HG03521 (cell line): ENCODE measurements around the gene AGPAT2.

ENCODE experiments used
- ATAC-seq: cut with Tn5 transposase; IDR thresholded peaks from one replicate; pipeline ENCODE4 v1.9.1; 2021; ENCODE audit warnings: mild to moderate bottlenecking, moderate library complexity; ENCODE audit not compliant: unreplicated experiment

AGPAT2 gene

GRCh38 chr9:136703276-136703860, 16.1 kb upstream of the AGPAT2 start:
- no peak for ATAC-seq

- no peak for ATAC-seq
Measured at GRCh38 chr9:136701668-136702053, 14.4 kb upstream of the AGPAT2 start.

- ATAC-seq: no peak
Measured at GRCh38 chr9:136700959-136701667, 13.9 kb upstream of the AGPAT2 start.

DNA sequence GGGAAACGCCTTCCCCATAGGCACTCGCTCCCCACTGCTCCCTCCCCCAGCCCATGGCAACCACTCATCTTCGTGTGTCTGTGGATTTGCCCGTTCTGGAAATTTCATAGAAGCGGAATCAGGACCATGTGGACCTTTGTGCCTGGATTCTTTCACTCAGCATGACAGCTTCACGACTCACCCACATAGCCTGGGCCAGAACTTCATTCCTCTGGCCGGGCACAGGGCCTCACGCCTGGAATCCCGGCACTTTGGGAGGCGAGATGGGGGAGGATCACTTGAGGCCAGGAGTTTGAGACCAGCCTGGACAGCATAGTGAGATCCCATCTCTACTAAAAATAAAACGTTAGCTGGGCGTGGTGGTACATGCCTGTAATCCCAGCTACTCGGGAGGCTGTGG, 13.0 kb upstream of the AGPAT2 start:
- no peak for ATAC-seq

- ATAC-seq: no peak
Measured at GRCh38 chr9:136698635-136699246, 11.5 kb upstream of the AGPAT2 start.

DNA sequence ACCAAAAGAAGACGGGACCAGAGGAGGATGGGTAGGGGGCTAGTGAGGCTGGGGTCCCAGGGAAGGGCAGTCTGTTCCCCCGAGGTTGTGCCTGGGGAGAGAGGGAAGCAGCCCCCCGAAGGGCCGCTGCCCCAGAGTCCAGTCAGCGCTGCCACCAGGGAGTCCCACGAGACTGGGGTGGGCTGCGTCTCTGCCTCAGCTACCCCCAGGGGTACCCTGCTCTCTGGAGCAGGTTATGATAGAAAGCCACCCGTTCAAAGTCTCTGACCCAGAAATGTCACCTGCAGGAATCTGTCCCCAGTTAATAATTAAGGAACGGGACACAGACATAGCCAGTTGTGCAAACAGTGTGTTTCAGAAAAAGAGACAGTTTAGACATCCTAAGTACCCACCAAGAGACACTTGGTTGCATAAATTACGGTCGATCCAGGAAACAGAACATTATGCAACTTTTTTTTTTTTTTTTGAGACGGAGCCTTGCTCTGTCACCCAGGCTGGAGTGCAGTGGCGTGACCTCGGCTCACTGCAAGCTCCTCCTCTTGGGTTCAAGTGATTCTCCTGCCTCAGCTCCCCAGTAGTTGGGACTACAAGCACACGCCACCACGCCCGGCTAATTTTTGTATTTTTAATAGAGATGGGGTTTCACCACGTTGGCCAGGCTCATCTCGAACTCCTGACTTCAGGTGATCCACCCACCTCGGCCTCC, 10.7 kb upstream of the AGPAT2 start:
- no peak for ATAC-seq

GRCh38 chr9:136697146-136697820, 10.0 kb upstream of the AGPAT2 start:
- ATAC-seq: no peak

DNA sequence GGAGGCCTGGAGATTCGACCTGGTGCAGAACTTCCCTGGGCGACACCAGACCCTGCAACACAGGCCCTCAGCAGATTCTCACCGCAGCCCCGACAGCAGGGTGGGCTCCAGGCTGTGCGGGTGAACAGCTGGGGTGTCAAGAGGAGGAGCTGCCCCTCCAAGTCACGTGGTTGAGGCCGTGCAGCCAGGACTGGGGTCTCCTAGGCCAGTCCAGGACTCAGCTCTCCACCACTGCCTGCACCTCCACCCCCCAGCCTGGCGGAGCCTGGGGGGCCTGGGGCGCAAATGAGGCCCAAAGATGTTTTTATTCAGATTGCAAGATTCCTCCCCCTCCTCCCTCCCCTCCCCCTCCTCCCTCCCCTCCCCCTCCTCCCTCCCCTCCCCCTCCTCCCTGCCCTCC, 9.2 kb upstream of the AGPAT2 start:
- ATAC-seq: no peak

- ATAC-seq: no peak
Measured at GRCh38 chr9:136695955-136696354, 8.7 kb upstream of the AGPAT2 start.

- no peak for ATAC-seq
Measured at GRCh38 chr9:136695435-136695895, 8.2 kb upstream of the AGPAT2 start.

DNA sequence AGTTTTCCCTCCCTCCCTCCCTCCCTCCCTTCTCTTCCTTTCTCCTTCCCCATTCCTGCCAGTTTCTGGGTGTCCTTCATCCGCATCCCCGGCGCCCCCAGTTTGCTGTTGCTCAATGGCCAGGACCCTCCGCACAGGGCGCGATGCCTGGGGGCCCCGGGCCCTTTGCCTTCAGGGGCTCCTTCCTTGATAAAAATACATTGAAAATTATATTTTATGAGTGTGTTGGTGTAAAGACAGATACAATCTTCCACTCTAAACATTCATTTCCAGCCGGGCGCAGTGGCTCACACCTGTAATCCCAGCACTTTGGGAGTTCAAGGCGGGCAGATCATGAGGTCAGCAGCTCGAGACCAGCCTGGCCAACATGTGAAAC, 7.6 kb upstream of the AGPAT2 start:
- no peak for ATAC-seq

DNA sequence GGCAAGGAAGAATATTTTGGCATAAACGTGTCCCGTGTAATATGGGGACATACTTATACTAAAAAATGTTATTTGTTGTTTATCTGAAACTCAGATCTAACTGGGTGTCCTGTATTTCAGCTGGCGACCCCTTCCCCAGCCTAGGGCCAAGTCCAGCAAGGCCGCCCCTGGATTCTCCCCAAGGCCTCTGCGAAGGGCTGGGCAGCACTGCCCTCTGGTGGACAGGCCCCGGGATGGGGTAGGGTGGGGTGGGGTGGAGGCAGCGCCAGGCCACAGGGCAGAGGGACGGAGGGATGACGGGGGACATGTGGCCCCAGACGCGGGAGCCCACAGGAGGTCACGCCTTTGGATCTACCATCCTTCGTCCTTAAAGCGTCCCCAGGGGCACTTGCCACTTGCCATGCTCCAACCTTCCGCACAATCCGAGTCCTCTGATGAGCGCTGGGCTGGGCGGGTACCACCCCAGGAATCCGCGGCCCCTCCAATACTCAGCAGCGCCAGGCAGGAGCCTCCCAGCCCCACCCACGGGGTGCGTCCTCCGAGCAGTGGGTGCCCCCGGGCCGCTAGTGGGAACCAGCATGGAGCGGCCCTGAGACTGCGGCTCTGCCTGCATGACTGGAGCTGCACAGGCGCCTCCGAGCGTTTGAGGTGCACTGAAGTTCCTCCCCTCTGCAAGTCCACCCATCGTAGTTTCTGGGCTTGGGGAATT, 7.1 kb upstream of the AGPAT2 start:
- no peak for ATAC-seq

DNA sequence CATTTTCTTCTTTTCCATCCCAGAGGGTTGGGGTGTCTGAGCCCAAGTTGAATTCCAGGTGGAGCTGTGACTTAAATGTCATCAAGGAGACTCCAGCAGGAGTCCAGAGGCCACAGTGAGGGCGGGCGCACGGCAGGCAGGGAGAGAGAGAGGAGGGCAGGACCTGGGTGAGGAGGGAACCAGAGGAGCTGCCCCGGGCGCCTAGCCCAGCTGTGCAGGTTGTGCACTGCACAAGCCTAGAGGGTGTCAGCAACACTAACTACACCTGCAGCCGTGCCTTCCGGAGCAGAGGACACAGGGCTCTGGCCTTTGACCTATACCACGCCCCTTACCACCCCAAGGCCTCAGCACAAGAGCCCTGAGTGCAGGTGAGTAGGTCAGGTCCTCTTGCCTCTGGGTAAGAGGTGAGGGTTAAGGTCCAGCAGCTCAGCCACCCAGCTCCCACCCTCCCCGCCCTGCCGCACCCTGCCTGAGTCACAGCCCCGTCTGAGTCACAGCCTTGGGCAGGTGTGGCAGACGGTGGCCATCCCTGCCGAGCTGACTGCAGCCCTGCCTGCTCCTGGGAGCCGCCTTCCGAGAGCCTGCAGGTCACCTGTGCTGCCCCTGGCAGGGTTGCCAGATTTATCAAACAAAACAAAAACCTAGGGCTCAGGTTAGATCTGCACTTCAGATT, 6.4 kb upstream of the AGPAT2 start:
- no peak for ATAC-seq

GRCh38 chr9:136693135-136693489, 5.9 kb upstream of the AGPAT2 start:
- ATAC-seq: no peak

GRCh38 chr9:136692185-136693134, 5.2 kb upstream of the AGPAT2 start:
- no peak for ATAC-seq

DNA sequence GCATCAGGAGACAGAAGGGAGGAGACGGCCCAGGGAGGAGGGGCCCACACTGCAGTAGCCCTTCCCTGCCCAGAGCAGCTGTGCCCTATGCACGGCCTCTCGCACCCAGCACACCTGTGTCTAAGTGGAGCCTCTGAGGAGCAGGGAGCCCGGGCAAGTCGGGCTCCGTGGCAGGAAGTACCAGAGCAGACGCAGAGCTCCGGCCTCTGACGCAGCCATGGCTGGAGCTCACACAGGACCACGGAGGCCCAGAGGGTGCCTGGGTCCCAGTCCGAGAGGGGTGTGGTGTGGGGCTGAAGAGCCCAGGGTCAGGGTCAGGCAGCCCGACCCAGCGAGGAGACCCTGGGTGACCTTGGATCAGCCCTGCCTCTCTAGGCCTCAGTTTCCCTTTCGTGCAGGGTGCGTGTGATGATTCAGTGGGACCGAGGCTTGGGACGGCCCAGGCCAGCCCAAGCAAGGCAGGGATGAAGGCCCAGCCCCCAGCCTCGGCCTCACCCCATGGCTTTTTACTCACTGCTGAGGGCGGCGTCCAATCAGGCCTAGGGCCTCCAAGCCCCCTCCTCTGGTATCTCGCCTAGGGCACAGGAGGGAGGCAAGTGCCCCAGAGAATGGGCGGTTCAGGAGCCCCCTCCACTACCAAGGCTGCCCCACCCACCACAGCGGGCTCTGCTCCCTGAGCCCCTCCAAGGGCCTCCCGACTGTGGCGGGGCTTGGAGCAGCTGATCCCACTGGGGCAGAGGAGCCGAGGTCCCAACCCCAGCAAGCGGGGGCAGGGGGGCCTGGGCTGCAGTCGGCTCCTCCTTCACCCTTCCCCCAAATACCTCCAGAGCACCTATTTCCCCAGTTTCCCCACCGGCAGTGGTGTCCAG, 4.3 kb upstream of the AGPAT2 start:
- no peak for ATAC-seq

DNA sequence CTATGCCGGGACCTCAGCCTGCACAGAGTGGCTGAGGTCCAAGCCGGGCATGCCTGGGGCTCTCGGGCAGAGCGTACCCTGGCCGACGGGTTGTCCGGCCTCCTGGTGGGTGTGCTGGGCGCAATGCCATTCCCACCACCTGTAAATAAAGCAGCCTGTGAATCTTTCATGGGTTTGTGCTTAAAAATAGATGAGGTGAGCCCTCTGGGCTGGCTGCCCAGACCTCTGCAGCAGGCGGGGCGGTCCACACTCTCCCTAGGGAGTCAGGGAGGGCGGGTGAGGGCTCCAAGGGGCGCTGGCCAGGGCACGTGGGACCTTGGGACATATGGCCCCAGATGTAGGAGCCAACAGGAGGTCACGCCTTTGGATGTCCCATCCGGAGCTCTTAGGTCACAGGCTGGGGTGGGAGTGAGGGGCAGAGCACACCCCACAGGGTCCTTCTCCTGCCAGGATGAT, 3.6 kb upstream of the AGPAT2 start:
- ATAC-seq: no peak
